IMR-90 (cell line): ENCODE measurements around the gene POLR1D. TPM values are rescaled to one million over a fixed set of nuclear protein-coding genes. Genes with fewer than 3 reads are reported as not detected.

Source experiments
- ATAC-seq: fragments of 200-7000 bp; cut with Tn5 transposase; 2 replicates; pipeline ENCODE4 v1.9.1; 2020; ENCODE audit warnings: low read depth, mild to moderate bottlenecking, moderate library complexity
- BruUV-seq: library from RNA; stranded (reverse); fragments of 400-500 nt; replicated peaks from 2 replicates; lab custom pipeline; 2021; lab: Mats Ljungman, UMichigan
- CTCF ChIA-PET: fragments of 300-600 bp; formaldehyde crosslinking; extraction: SDS; loops from one replicate; lab custom pipeline; 2021; ENCODE audit warnings: antibody characterized with exemption; lab: Yijun Ruan, JAX
- POLR2A ChIA-PET: fragments of 300-600 bp; sonication (Branson Sonifier 250); formaldehyde crosslinking; loops from one replicate; lab custom pipeline; 2022; ENCODE audit warnings: antibody characterized with exemption; ENCODE audit not compliant: unreplicated experiment; lab: Charles Lee
- DNase-seq: peaks from one replicate; pipeline ENCODE4 v3.0.0; 2013
- H2AFZ ChIP-seq: replicated peaks from 2 replicates; pipeline ENCODE3; 2013; ENCODE audit warnings: low read length, mild to moderate bottlenecking; ENCODE audit not compliant: poor library complexity
- H2AK5ac ChIP-seq: 2 replicates; pipeline ENCODE4 v1.6.1; 2013; ENCODE audit warnings: low read depth, low read length, inconsistent platforms
- H2AK9ac ChIP-seq: replicated peaks from 2 replicates; pipeline ENCODE3; 2013; ENCODE audit warnings: mild to moderate bottlenecking, low read depth, low read length, moderate library complexity; ENCODE audit not compliant: poor library complexity
- H2BK120ac ChIP-seq: 2 replicates; pipeline ENCODE4 v1.6.1; 2013; ENCODE audit warnings: low read depth, low read length, inconsistent platforms
- H2BK15ac ChIP-seq: 3 replicates; pipeline ENCODE4 v1.6.1; 2013; ENCODE audit warnings: low read depth, low read length, inconsistent platforms
- H2BK20ac ChIP-seq: 2 replicates; pipeline ENCODE4 v1.6.1; 2013; ENCODE audit warnings: low read depth, mild to moderate bottlenecking, inconsistent platforms, low read length, moderate library complexity
- H2BK5ac ChIP-seq: 2 replicates; pipeline ENCODE4 v1.6.1; 2013; ENCODE audit warnings: mild to moderate bottlenecking, low read depth, low read length, inconsistent platforms; ENCODE audit not compliant: poor library complexity, severe bottlenecking
- H3K14ac ChIP-seq: replicated peaks from 2 replicates; pipeline ENCODE4 v1.6.1; 2013; ENCODE audit warnings: low read depth, low read length, inconsistent platforms
- H3K18ac ChIP-seq: 2 replicates; pipeline ENCODE4 v1.6.1; 2013; ENCODE audit warnings: low read depth, low read length, control low read depth
- H3K23ac ChIP-seq: 2 replicates; pipeline ENCODE4 v1.6.1; 2013; ENCODE audit warnings: low read depth, low read length, inconsistent platforms
- H3K27ac ChIP-seq: 2 replicates; pipeline ENCODE4 v1.5.1; 2013; ENCODE audit warnings: mild to moderate bottlenecking, control low read depth, low read length; ENCODE audit not compliant: insufficient read depth
- H3K27me3 ChIP-seq: 2 replicates; pipeline ENCODE4 v1.6.1; 2013; ENCODE audit warnings: low read length; ENCODE audit not compliant: control insufficient read depth, insufficient read depth
- H3K36me3 ChIP-seq: 2 replicates; pipeline ENCODE4 v1.6.1; 2013; ENCODE audit warnings: low read length, mixed read lengths; ENCODE audit not compliant: control insufficient read depth, insufficient read depth
- H3K4ac ChIP-seq: 2 replicates; pipeline ENCODE4 v1.6.1; 2013; ENCODE audit warnings: low read depth, low read length, inconsistent platforms
- H3K4me1 ChIP-seq: 2 replicates; pipeline ENCODE4 v1.6.1; 2013; ENCODE audit warnings: low read length, mixed read lengths; ENCODE audit not compliant: control insufficient read depth, insufficient read depth
- H3K4me2 ChIP-seq: 2 replicates; pipeline ENCODE4 v1.6.1; 2013; ENCODE audit warnings: low read depth, mild to moderate bottlenecking, control low read depth, low read length, moderate library complexity
- H3K4me3 ChIP-seq: 2 replicates; pipeline ENCODE4 v1.5.1; 2013; ENCODE audit warnings: low read depth, mild to moderate bottlenecking, control low read depth, low read length, moderate library complexity; ENCODE audit not compliant: insufficient read depth
- H3K56ac ChIP-seq: 2 replicates; pipeline ENCODE4 v1.6.1; 2013; ENCODE audit warnings: low read length, inconsistent platforms; ENCODE audit not compliant: insufficient read depth; ENCODE audit errors: extremely low read depth
- H3K79me1 ChIP-seq, 2 experiments: 2 replicates each; pipeline ENCODE4 v1.6.1; 2013; ENCODE audit warnings: low read length in 2 of 2, inconsistent platforms in 1 of 2, low read depth in 1 of 2
- H3K9ac ChIP-seq: 2 replicates; pipeline ENCODE4 v1.6.1; 2013; ENCODE audit warnings: low read depth, low read length, control low read depth
- H3K9me1 ChIP-seq: 2 replicates; pipeline ENCODE4 v1.6.1; 2013; ENCODE audit warnings: low read length, inconsistent platforms; ENCODE audit not compliant: insufficient read depth
- H3K9me3 ChIP-seq: 2 replicates; pipeline ENCODE4 v1.6.1; 2013; ENCODE audit warnings: low read length; ENCODE audit not compliant: control insufficient read depth, insufficient read depth
- H4K20me1 ChIP-seq: 2 replicates; pipeline ENCODE4 v1.6.1; 2013; ENCODE audit warnings: low read length, inconsistent platforms; ENCODE audit not compliant: insufficient read depth
- H4K5ac ChIP-seq: 2 replicates; pipeline ENCODE4 v1.6.1; 2013; ENCODE audit warnings: mild to moderate bottlenecking, low read depth, low read length, control low read depth
- H4K8ac ChIP-seq, 2 experiments: 2 replicates each; pipeline ENCODE4 v1.6.1; 2013; ENCODE audit warnings: low read depth in 2 of 2, low read length in 2 of 2, control low read depth in 1 of 2, inconsistent platforms in 1 of 2
- H4K91ac ChIP-seq: 2 replicates; pipeline ENCODE4 v1.6.1; 2013; ENCODE audit warnings: low read depth, low read length, inconsistent platforms; ENCODE audit not compliant: insufficient read depth
- BHLHE40 ChIP-seq: fragments of 150-350 bp; IDR thresholded peaks from 2 replicates; pipeline ENCODE4 v1.6.1; 2016; ENCODE audit warnings: mild to moderate bottlenecking, low read depth, low read length
- CEBPB ChIP-seq: IDR thresholded peaks from 2 replicates; pipeline ENCODE4 v1.6.1; 2012; ENCODE audit warnings: low read depth, low read length, improper control_type of control experiment
- CHD1 ChIP-seq: IDR thresholded peaks from 2 replicates; pipeline ENCODE4 v1.6.1; 2012; ENCODE audit warnings: low read depth, low read length, improper control_type of control experiment
- CTCF ChIP-seq: conservative IDR thresholded peaks from 2 replicates; pipeline ENCODE4 v1.5.1; 2012; ENCODE audit warnings: mild to moderate bottlenecking, low read depth, low read length, improper control_type of control experiment
- ELK1 ChIP-seq: fragments of 150-350 bp; IDR thresholded peaks from 2 replicates; pipeline ENCODE4 v1.6.1; 2016; ENCODE audit warnings: low read depth, mild to moderate bottlenecking, low read length, moderate library complexity, borderline replicate concordance
- FOS ChIP-seq: fragments of 150-350 bp; IDR thresholded peaks from 2 replicates; pipeline ENCODE4 v1.6.1; 2016; ENCODE audit warnings: low read depth, low read length
- MAFK ChIP-seq: IDR thresholded peaks from 2 replicates; pipeline ENCODE4 v1.6.1; 2012; ENCODE audit warnings: low read depth, low read length, improper control_type of control experiment
- MAZ ChIP-seq: IDR thresholded peaks from 2 replicates; pipeline ENCODE4 v1.6.1; 2012; ENCODE audit warnings: low read depth, mild to moderate bottlenecking, low read length, improper control_type of control experiment, moderate library complexity, borderline replicate concordance
- MXI1 ChIP-seq: IDR thresholded peaks from 2 replicates; pipeline ENCODE4 v1.6.1; 2012; ENCODE audit warnings: low read depth, mild to moderate bottlenecking, low read length, moderate library complexity, borderline replicate concordance
- NFE2L2 ChIP-seq: fragments of 150-350 bp; IDR thresholded peaks from 2 replicates; pipeline ENCODE4 v1.6.1; 2016; ENCODE audit warnings: low read depth, mild to moderate bottlenecking, low read length
- POLR2A ChIP-seq: IDR thresholded peaks from 2 replicates; pipeline ENCODE4 v1.6.1; 2012; ENCODE audit warnings: mild to moderate bottlenecking, low read depth, low read length
- RAD21 ChIP-seq: IDR thresholded peaks from 2 replicates; pipeline ENCODE4 v1.6.1; 2012; ENCODE audit warnings: low read length, improper control_type of control experiment
- RCOR1 ChIP-seq: IDR thresholded peaks from 2 replicates; pipeline ENCODE4 v1.6.1; 2012; ENCODE audit warnings: mild to moderate bottlenecking, low read length, improper control_type of control experiment; ENCODE audit not compliant: insufficient replicate concordance
- RFX5 ChIP-seq: IDR thresholded peaks from 2 replicates; pipeline ENCODE4 v1.8.0; 2012; ENCODE audit warnings: low read depth, mild to moderate bottlenecking, low read length, moderate library complexity
- SMC3 ChIP-seq: fragments of 150-350 bp; IDR thresholded peaks from 2 replicates; pipeline ENCODE4 v1.6.1; 2016; ENCODE audit warnings: low read depth, mild to moderate bottlenecking, antibody characterized with exemption, low read length, moderate library complexity
- USF2 ChIP-seq: fragments of 150-350 bp; IDR thresholded peaks from 2 replicates; pipeline ENCODE4 v1.6.1; 2017; ENCODE audit warnings: mild to moderate bottlenecking, antibody characterized with exemption, low read length, low read depth
- WGBS, 2 experiments: methylation state at CpG; one replicate each; pipeline versions ENCODE4 v1.1.5 to v1.1.7; 2013; ENCODE audit warnings: missing lambda C conversion rate in 2 of 2; ENCODE audit not compliant: insufficient read length in 1 of 2; ENCODE audit errors: extremely low coverage in 2 of 2; 5-methylcytosine and 5-hydroxymethylcytosine counted together
- dilution Hi-C: fragments of 300-500 bp; cut with HindIII; formaldehyde crosslinking; loops from one replicate; pipeline ENCODE4 v1.14.3; 2018; ENCODE audit warnings: low sequenced_read_pairs; ENCODE audit not compliant: unreplicated experiment
- in situ Hi-C: fragments of 300-500 bp; cut with MboI; formaldehyde crosslinking; loops from 3 replicates; pipeline ENCODE4 v1.14.3; 2019; ENCODE audit warnings: low sequenced_read_pairs, inconsistent platforms, mixed read lengths
- intact Hi-C: fragments of 100-400 bp; cut with micrococcal nuclease; formaldehyde crosslinking; loops from 2 replicates; pipeline ENCODE4 v1.10.0; 2022
- polyA plus RNA-seq, 3 experiments: library from polyadenylated mRNA; depleted of rRNA; stranded (reverse); fragments of >200 nt; gene quantifications; 2 replicates each; pipeline ENCODE4 v1.2.3, GENCODE V29; 2012; ENCODE audit warnings: low replicate concordance in 1 of 3
- total RNA-seq: library from RNA; depleted of rRNA; stranded (reverse); fragments of >200 nt; gene quantifications from 2 replicates; pipeline ENCODE4 v1.2.3, GENCODE V29; 2012

Gene POLR1D
- total and polyA plus RNA-seq, 2 of the 4 experiments (the other 2 are of a cell fraction), result 65.4 to 110 TPM

- Histone ChIP-seq H3K27me3 (no peaks in the 10 kb centered on the region), H4K91ac (no peak overlapping the region), H3K36me3 (no peaks in the 10 kb centered on the region), H3K9me3 (no peaks in the 10 kb centered on the region), H2BK20ac (no peak overlapping the region), H2BK15ac (0 out of 3 replicates have a peak overlapping the region, but pooled peaks have one; percentile 26), H3K23ac (no peak overlapping the region), H3K27ac (no peak overlapping the region), H4K8ac (no peak overlapping the region), H4K20me1 (no peaks in the 10 kb centered on the region), H3K14ac (no peak overlapping the region), H3K9ac (no peak overlapping the region), H2AK5ac (no peak overlapping the region), H3K4me2 (no peak overlapping the region), H3K4me3 (no peak overlapping the region), H3K4me1 (no peaks in the 10 kb centered on the region), H2AK9ac (no peak overlapping the region), H2AFZ (no peak overlapping the region), H3K56ac (no peak overlapping the region), H4K5ac (no peak overlapping the region), H2BK120ac (no peak overlapping the region), H2BK5ac (no peak overlapping the region), H3K9me1 (0 out of 2 replicates have a peak, but pooled peaks cover 3% of the 10 kb centered on the region), H3K4ac (no peak overlapping the region), H3K18ac (no peak overlapping the region), H3K79me1 (peaks cover 12 to 35% of the 10 kb centered on the region in 2 experiments; a peak in 3 of 4 replicates)
- dilution Hi-C loops (no loop called here), intact Hi-C loops (no loop called here), in situ Hi-C loops (loop anchor here (25.0 kb wide), 1 partner anchor 613 kb away; no protein-coding TSS in a partner anchor)
- TF ChIP-seq CHD1 (no peak), SMC3 (no peak), RAD21 (no peak), MXI1 (no peak), CEBPB (no peak), MAZ (no peak), CTCF (no peak), RFX5 (no peak), NFE2L2 (no peak), POLR2A (no peak), RCOR1 (no peak), USF2 (no peak), ELK1 (no peak), BHLHE40 (no peak), MAFK (no peak), FOS (no peak)
- WGBS, 2 experiments, result no CpG with 5 or more reads among the region's 1 CpG
- ATAC-seq (no peak), DNase-seq (no peak)
- no TSS peak for BruUV-seq
- POLR2A ChIA-PET, result no interaction called here
- CTCF ChIA-PET, result interaction anchor here (0.6 kb wide), 1 partner anchor 1137 kb away, joined by 3 read pairs; no protein-coding TSS in a partner anchor
Measured at GRCh38 chr13:27600711-27601110, 21.0 kb upstream of the POLR1D start.
